Measurements from ENCODE around the gene CREB3.

CREB3 gene

DNA sequence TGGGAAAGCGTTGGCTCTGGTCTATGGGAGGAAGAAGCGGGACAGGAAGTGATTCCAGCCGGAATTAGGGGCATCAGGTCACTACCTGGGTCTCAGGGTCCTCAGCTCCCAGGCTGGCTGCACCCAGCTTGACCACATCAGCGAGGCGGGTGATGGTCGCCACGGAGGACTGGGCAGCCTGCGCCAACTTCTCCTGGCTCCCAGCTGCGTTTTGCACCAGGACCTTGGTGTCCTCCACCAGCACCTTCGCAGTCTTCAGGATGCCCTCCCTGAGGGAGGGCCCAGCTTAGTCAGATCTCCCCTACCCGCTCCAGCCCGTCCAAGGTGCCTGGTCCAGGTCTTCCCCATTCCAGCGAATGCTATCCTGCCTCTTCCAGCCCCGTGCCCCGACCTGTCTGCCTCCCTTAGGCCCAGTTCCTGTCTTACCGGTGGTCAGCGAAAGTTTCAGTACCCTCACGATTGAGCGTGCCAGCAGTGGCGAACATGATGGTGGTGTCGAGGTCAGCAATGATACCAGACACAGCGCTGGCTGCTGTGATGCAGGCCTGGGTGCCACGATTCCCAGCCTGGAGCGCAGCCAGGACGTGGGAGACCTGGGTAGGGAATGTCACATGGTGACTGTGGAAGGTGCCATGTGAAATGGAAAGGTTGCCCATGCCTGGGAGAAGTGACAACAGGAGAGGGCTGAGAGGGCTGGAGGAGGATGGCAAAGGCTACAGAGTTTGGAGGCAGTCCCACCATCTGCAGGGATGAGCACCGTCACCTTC lies 28.4 kb upstream of the CREB3 start:
- H3K4me3 ChIP-seq (ENCODE audit: low read depth, low read length), result no peak overlapping the region

DNA sequence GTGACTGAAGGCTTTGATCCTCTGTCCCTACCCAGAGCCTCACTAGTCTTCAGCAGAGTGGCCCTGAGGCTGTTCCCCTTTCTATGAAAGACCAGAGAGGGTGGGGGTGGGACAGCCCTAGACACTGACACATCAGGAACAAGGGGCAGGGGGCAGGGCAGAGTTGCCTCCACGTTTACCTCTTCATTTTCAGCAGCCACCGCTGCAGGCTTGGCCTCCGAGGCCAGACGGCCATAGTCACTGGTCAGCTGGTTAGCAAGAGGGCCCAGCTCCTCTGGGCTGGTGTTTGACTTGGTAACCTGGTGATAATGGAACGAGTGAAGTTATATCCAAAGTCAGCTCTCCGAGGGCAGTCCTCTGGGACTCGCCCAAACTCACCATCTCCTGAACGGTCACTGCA lies 27.1 kb upstream of the CREB3 start:
- H3K9me3 ChIP-seq (ENCODE audit: insufficient read depth, low read depth, low read length), result peaks cover 1% of the 10 kb centered on the region
- H3K4me1 ChIP-seq (ENCODE audit: control insufficient read depth in 1 of 2, insufficient read depth in 2 of 2, low read length in 2 of 2), result no peaks in the 10 kb centered on the region
- no peak overlapping the region for H3K14ac ChIP-seq (ENCODE audit: low read length)
- peaks cover 68 to 80% of the 10 kb centered on the region in 2 experiments for H3K36me3 ChIP-seq (ENCODE audit: control insufficient read depth in 1 of 2, insufficient read depth in 2 of 2, low read length in 2 of 2)
- no peak for DNase-seq
- H4K8ac ChIP-seq (ENCODE audit: low read depth, low read length), result no peak overlapping the region
- H3K18ac ChIP-seq (ENCODE audit: low read length), result no peak overlapping the region
- no peak overlapping the region for H4K12ac ChIP-seq (ENCODE audit: low read depth, low read length)
- H2BK120ac ChIP-seq (ENCODE audit: insufficient read depth, low read length, poor library complexity), result no peak overlapping the region
- H2AFZ ChIP-seq (ENCODE audit: insufficient read depth, low read length, poor library complexity), result no peak overlapping the region
- no peak overlapping the region for H4K91ac ChIP-seq (ENCODE audit: low read depth, low read length)
- no peak overlapping the region for H2AK5ac ChIP-seq (ENCODE audit: low read length)
- H2BK5ac ChIP-seq (ENCODE audit: low read depth, low read length, poor library complexity), result no peak overlapping the region
- H3K79me2 ChIP-seq (ENCODE audit: control insufficient read depth, insufficient read depth, low read length, poor library complexity), result no peaks in the 10 kb centered on the region
- H3K9ac ChIP-seq (ENCODE audit: low read length), result no peak overlapping the region
- no peak overlapping the region for H3K4me3 ChIP-seq (ENCODE audit: low read depth, low read length)
- no peaks in the 10 kb centered on the region for H3K27me3 ChIP-seq (ENCODE audit: insufficient read depth, low read length)
- no CpG with 5 or more reads among the region's 8 CpGs for WGBS (ENCODE audit: extremely low coverage, insufficient coverage, insufficient read length)
- no peaks in the 10 kb centered on the region for H3K79me1 ChIP-seq (ENCODE audit: low read length)
- H3K4me2 ChIP-seq (ENCODE audit: low read length), result no peak overlapping the region
- no peak overlapping the region for H3K27ac ChIP-seq (ENCODE audit: low read depth, low read length)
- H2BK12ac ChIP-seq (ENCODE audit: low read length), result no peak overlapping the region
- H3K23ac ChIP-seq (ENCODE audit: low read length), result no peak overlapping the region
- no peak overlapping the region for H3K4ac ChIP-seq (ENCODE audit: low read depth, low read length)

More for the DNA sequence above, 28.4 kb upstream of the CREB3 start:
- Histone ChIP-seq H2BK5ac (ENCODE audit: low read depth, low read length, poor library complexity) (no peak overlapping the region), H2AFZ (ENCODE audit: insufficient read depth, low read length, poor library complexity) (no peak overlapping the region), H3K36me3 (ENCODE audit: control insufficient read depth in 1 of 2, insufficient read depth in 2 of 2, low read length in 2 of 2) (peaks cover 77 to 86% of the 10 kb centered on the region in 2 experiments), H3K4me1 (ENCODE audit: control insufficient read depth in 1 of 2, insufficient read depth in 2 of 2, low read length in 2 of 2) (no peaks in the 10 kb centered on the region), H4K8ac (ENCODE audit: low read depth, low read length) (no peak overlapping the region), H3K4me2 (ENCODE audit: low read length) (no peak overlapping the region), H2AK5ac (ENCODE audit: low read length) (no peak overlapping the region), H3K23ac (ENCODE audit: low read length) (no peak overlapping the region), H3K79me1 (ENCODE audit: low read length) (no peaks in the 10 kb centered on the region), H3K4ac (ENCODE audit: low read depth, low read length) (no peak overlapping the region), H3K9ac (ENCODE audit: low read length) (no peak overlapping the region), H3K9me3 (ENCODE audit: insufficient read depth, low read depth, low read length) (peaks cover 1% of the 10 kb centered on the region), H3K79me2 (ENCODE audit: control insufficient read depth, insufficient read depth, low read length, poor library complexity) (no peaks in the 10 kb centered on the region), H3K18ac (ENCODE audit: low read length) (no peak overlapping the region), H4K91ac (ENCODE audit: low read depth, low read length) (no peak overlapping the region), H2BK120ac (ENCODE audit: insufficient read depth, low read length, poor library complexity) (no peak overlapping the region), H3K14ac (ENCODE audit: low read length) (no peak overlapping the region), H3K27ac (ENCODE audit: low read depth, low read length) (no peak overlapping the region), H4K12ac (ENCODE audit: low read depth, low read length) (no peak overlapping the region), H2BK12ac (ENCODE audit: low read length) (no peak overlapping the region), H3K27me3 (ENCODE audit: insufficient read depth, low read length) (no peaks in the 10 kb centered on the region)
- WGBS (ENCODE audit: extremely low coverage, insufficient coverage, insufficient read length), result no CpG with 5 or more reads among the region's 26 CpGs
- no peak for DNase-seq

- Histone ChIP-seq H4K12ac (ENCODE audit: low read depth, low read length) (no peak overlapping the region), H2AFZ (ENCODE audit: insufficient read depth, low read length, poor library complexity) (no peak overlapping the region), H3K79me1 (ENCODE audit: low read length) (no peaks in the 10 kb centered on the region), H3K4ac (ENCODE audit: low read depth, low read length) (no peak overlapping the region), H3K9ac (ENCODE audit: low read length) (no peak overlapping the region), H3K23ac (ENCODE audit: low read length) (no peak overlapping the region), H3K14ac (ENCODE audit: low read length) (no peak overlapping the region), H2BK12ac (ENCODE audit: low read length) (no peak overlapping the region), H3K4me1 (ENCODE audit: control insufficient read depth in 1 of 2, insufficient read depth in 2 of 2, low read length in 2 of 2) (no peaks in the 10 kb centered on the region), H4K8ac (ENCODE audit: low read depth, low read length) (no peak overlapping the region), H2BK5ac (ENCODE audit: low read depth, low read length, poor library complexity) (no peak overlapping the region), H3K79me2 (ENCODE audit: control insufficient read depth, insufficient read depth, low read length, poor library complexity) (no peaks in the 10 kb centered on the region), H3K36me3 (ENCODE audit: control insufficient read depth in 1 of 2, insufficient read depth in 2 of 2, low read length in 2 of 2) (peaks cover 72 to 82% of the 10 kb centered on the region in 2 experiments), H3K9me3 (ENCODE audit: insufficient read depth, low read depth, low read length) (peaks cover 1% of the 10 kb centered on the region), H2BK120ac (ENCODE audit: insufficient read depth, low read length, poor library complexity) (no peak overlapping the region), H2AK5ac (ENCODE audit: low read length) (no peak overlapping the region), H3K27ac (ENCODE audit: low read depth, low read length) (no peak overlapping the region), H3K18ac (ENCODE audit: low read length) (no peak overlapping the region), H4K91ac (ENCODE audit: low read depth, low read length) (no peak overlapping the region), H3K27me3 (ENCODE audit: insufficient read depth, low read length) (no peaks in the 10 kb centered on the region), H3K4me3 (ENCODE audit: low read depth, low read length) (no peak overlapping the region), H3K4me2 (ENCODE audit: low read length) (no peak overlapping the region)
- WGBS (ENCODE audit: extremely low coverage, insufficient coverage, insufficient read length), result no CpG with 5 or more reads among the region's 7 CpGs
- DNase-seq, result no peak
Observed at GRCh38 chr9:35705836-35706430, 26.5 kb upstream of the CREB3 start.

DNA sequence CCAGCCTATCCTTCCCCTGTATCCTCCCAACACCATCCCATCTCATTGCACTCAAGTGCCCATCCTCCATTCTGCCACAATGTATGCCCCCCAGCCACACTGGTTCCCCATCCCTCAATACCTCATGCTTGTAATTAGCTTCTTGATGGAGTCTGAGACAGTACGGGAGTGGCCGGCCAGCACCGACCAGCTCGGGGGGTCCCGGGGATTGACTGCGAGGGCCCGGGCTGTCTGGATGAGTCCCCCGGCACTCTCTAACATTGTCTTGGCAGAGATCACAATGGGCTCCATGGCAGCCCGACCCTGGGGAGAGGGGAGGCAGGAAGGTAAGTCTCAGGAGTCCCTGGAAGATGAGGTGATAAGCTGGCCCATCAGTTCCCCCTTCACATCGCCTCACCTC lies 25.5 kb upstream of the CREB3 start:
- peaks cover 1% of the 10 kb centered on the region for H3K9me3 ChIP-seq (ENCODE audit: insufficient read depth, low read depth, low read length)
- no peak overlapping the region for H3K9ac ChIP-seq (ENCODE audit: low read length)
- H3K23ac ChIP-seq (ENCODE audit: low read length), result no peak overlapping the region
- no peak overlapping the region for H2BK5ac ChIP-seq (ENCODE audit: low read depth, low read length, poor library complexity)
- no peaks in the 10 kb centered on the region for H3K79me2 ChIP-seq (ENCODE audit: control insufficient read depth, insufficient read depth, low read length, poor library complexity)
- no peak overlapping the region for H3K4ac ChIP-seq (ENCODE audit: low read depth, low read length)
- H3K4me1 ChIP-seq (ENCODE audit: control insufficient read depth in 1 of 2, insufficient read depth in 2 of 2, low read length in 2 of 2), result no peaks in the 10 kb centered on the region
- H3K36me3 ChIP-seq (ENCODE audit: control insufficient read depth in 1 of 2, insufficient read depth in 2 of 2, low read length in 2 of 2), result peaks cover 77 to 82% of the 10 kb centered on the region in 2 experiments
- H2AFZ ChIP-seq (ENCODE audit: insufficient read depth, low read length, poor library complexity), result no peak overlapping the region
- no peak overlapping the region for H4K12ac ChIP-seq (ENCODE audit: low read depth, low read length)
- H4K91ac ChIP-seq (ENCODE audit: low read depth, low read length), result no peak overlapping the region
- H3K79me1 ChIP-seq (ENCODE audit: low read length), result no peaks in the 10 kb centered on the region
- no peak overlapping the region for H2BK12ac ChIP-seq (ENCODE audit: low read length)
- H3K27me3 ChIP-seq (ENCODE audit: insufficient read depth, low read length), result no peaks in the 10 kb centered on the region
- H3K4me3 ChIP-seq (ENCODE audit: low read depth, low read length), result no peak overlapping the region
- H3K18ac ChIP-seq (ENCODE audit: low read length), result no peak overlapping the region
- H3K4me2 ChIP-seq (ENCODE audit: low read length), result no peak overlapping the region
- H2BK120ac ChIP-seq (ENCODE audit: insufficient read depth, low read length, poor library complexity), result no peak overlapping the region
- H3K27ac ChIP-seq (ENCODE audit: low read depth, low read length), result no peak overlapping the region
- H4K8ac ChIP-seq (ENCODE audit: low read depth, low read length), result no peak overlapping the region
- no peak overlapping the region for H3K14ac ChIP-seq (ENCODE audit: low read length)
- WGBS (ENCODE audit: extremely low coverage, insufficient coverage, insufficient read length), result no CpG with 5 or more reads among the region's 10 CpGs
- no peak for DNase-seq
- no peak overlapping the region for H2AK5ac ChIP-seq (ENCODE audit: low read length)

All from trophoblast cell (in vitro differentiated cells and primary cell).